Erythroblast (primary cell): ENCODE results near the gene MPZL2.
"Not testable (repeated sequence)": the region's sequence is repeated elsewhere in the genome, so short reads cannot be mapped to it uniquely, and the experiment has no call there.

Source experiments
- DNase-seq, 2 experiments: peaks; one replicate each; lab custom pipeline; 2025; lab: John Stamatoyannopoulos, UW
- GATA1 ChIP-seq: IDR thresholded peaks from 2 replicates; pipeline ENCODE4 v1.6.1; 2011; ENCODE audit warnings: low read depth, mild to moderate bottlenecking, control low read depth, low read length, moderate library complexity
- POLR2A ChIP-seq: IDR thresholded peaks from 2 replicates; pipeline ENCODE4 v1.6.1; 2011; ENCODE audit warnings: mild to moderate bottlenecking, low read length

MPZL2 gene

DNA sequence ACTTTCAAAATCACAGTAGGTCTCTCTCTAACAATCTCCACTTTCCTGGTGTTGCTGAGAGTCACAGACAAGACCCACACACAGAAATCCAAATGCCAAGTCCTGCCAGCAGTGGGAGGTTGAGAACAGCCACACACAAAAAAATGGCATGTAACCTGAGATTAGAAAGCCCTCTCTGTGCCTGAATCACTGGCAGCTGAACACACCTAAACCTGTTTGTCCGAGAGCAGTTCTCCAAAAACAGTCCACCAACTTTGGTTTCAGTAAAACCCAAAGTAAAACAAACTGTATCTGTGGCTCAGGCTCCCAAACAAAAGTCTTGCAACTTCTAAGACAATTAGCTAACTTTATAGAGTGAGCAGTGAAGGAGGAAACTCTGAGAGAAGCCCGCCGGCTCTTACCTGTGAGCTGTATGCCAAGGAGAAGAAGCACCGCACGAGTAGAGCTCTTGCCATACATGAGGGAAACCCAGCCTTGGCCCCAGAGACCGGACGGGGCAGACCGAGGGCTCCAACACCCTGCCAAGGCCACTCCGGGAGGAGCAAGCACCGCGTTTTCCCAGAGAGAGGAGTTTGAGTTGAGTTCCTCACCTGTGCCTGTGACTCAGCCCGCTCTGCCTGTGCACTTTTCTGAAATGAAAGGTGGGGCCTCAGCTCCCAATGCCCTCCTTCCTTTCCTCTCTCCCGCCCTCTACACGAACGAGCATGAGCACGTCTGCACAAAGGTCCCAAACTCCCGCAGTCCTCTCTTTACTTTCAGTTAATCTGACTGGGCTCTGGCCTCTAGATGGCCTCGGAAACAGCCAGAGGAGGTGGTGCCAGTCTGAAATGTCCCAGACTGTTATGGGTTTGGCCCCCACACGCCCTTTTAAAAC, at the start of gene MPZL2:
Gene MPZL2, minus strand, starts transcription at position 603 of the 874 bp plus-strand sequence. Its CDS starts 144 bp downstream, at position 459.
- no peak for DNase-seq
- no peak for TF ChIP-seq POLR2A
- no peak for TF ChIP-seq GATA1

DNA sequence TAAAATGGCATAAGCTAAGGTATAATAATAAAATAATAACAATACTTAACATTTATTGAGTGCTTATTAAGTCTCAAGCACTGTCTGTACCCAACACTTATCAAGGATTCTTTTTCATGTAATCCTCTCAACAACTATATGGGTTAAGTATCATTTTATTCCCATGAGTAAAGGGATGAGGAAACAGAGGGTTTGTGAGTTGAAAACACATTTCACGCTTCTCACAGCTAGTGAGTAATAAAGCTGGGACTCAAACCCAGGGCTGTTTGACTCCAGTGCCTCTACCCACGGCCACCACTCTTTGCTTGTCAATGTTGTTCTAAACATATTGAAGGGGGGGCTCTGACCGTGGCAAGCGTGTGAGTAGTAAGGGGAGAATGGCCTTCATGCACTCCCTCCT, 49.1 kb upstream of the MPZL2 start:
- no peak for DNase-seq
- no peak for TF ChIP-seq POLR2A
- no peak for TF ChIP-seq GATA1

DNA sequence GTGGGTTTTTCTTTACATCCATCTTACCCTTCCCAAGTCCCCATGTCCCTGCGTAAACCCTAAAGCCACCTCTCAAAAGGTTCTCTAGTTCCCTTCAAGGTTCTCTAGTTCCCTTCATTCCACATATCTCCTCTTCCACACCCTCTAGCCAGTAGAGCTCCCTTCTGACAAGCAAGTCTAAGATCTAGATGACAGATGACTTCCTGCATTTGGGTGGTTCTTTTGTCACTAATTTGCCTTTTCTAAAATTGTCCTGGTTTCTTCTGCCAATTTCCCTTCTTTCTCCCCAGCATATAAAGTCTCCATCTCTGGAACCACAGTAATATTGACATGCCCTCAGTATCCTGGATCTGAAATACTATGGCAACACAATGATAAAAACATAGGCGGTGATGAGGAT, 48.2 kb upstream of the MPZL2 start:
- TF ChIP-seq GATA1 (no peak), POLR2A (no peak)
- no peak for DNase-seq

DNA sequence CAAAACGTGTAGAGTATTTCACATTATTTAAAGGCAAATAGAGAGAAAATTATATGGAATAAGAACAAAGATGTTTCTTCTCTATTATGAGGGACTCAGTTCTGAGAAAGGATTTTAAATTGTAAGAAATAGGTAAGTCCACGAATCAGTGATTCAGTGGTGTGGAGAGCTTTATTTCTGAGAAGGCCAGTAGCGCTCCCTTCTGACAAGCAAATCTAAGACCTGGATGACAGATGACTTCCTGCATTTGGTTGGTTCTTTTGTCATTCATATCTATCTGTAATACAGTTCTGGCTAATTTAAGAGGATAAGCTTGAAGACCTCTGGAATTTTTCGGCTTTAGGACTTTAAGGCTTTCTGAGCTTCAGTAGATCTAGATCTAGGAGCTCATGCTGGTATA, 47.4 kb upstream of the MPZL2 start:
- no peak for DNase-seq

DNA sequence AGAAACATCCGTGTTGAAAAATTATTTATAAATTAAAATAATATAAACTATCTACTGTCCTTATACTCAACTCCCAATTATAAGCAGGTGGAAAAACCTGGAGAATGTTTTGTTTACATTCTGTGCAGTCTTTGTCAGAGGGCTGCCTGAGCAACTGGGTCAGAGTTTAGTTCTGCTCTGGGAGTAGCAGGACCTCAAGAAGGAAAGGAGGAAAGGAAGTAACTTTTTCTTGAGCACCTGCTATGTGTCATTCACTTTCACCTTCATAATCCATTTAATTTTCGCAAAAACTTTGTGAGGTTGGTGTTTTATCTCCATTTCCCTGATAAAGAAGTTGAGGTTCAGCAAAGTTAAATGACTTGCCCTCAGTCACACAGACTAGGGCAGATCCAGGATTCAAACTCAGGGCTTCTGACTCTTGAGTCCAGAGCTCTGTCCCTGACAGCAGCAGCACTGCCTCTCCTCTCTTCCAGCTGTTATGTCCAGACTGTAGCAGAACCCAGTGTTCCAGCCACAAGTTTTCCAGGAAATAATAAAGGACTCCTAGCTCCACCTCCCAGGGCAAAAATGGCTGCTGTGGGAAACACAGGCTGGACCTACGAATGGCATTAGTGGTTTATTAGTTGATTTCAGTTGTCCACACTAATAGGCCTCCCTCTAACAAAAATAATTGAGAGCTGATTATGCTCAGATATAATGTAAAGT, 46.8 kb upstream of the MPZL2 start:
- no peak for DNase-seq
- TF ChIP-seq GATA1 (no peak), POLR2A (no peak)

More for the DNA sequence above, 47.4 kb upstream of the MPZL2 start:
- no peak for TF ChIP-seq GATA1
- TF ChIP-seq POLR2A: no peak

DNA sequence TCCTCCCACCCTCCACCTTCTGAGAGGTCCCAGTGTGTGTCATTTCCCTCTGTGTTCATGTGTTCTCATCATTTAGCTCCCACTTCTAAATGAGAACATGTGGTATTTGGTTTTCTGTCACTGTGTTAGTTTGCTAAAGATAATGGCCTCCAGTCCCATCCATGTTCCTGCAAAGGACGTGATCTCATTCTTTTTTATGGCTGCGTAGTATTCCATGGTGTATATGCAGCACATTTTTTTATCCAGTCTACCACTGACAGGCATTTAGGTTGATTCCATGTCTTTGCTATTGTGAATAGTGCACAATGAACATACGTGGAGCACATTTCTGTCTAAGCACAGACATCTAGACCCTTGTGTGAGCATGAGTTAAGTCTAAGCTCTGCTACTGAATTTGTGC, 46.2 kb upstream of the MPZL2 start:
- no peak for DNase-seq
- no peak for TF ChIP-seq POLR2A
- TF ChIP-seq GATA1: no peak

DNA sequence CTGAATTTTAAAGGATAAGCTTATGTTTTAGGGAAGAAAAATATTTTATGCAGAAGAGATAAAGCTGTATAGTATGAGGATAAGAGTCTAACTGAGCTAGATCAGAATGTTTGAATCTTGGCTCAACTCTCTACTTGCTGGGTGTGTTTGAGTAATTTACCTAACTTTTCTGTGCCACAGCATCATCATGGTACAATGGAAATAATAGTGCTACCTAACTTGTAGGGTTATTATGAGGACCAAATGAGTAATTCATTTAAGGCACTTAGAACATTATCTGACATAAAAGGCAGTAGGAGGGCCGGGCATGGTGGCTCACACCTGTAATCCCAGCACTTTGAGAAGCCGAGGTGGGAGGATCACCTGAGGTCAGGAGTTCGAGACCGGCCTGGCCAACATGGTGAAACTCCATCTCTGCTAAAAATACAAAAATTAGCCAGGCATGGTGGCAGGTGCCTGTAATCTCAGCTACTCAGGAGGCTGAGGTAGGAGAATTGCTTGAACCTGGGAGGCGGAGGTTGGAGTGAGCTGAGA, 45.0 kb upstream of the MPZL2 start:
- DNase-seq: not testable (repeated sequence)

DNA sequence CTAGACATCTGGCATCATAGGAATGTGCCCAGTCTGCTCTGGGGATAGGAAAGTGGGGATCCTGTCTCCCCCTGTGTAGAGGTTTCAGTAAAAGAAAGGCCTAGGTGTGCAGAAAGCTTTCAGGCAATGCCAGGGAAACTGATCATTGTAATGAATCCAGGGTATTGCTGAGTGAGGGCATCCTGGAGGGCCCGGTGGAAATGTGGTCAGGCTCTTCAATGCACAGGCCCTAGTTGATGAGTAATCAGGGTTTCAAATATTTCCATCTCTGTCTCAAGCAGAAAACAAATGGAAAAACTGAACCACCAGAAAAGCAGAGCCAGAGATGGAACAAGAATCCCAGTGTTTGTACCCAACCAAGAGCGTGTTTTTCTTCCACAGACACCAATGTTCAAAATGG, 42.5 kb upstream of the MPZL2 start:
- no peak for DNase-seq
- TF ChIP-seq GATA1: no peak
- TF ChIP-seq POLR2A: no peak

DNA sequence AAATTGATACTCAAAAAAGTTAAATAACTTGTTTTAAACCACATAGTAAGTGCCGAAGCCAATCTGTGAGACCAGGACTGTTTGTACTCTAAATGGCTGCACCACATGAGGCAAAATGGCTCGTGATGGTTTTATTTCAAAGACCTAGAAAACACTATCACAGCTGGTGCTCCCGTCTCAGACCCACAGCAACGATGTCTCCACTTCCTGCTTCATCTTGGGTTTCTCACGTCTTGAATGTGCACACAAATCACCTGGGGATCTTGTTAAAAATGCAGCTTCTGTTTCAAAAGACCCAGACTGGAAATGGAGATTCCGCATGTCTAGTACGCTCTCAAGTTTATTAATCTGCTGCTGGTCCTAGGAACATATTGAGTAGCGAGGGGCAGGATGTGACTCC, 41.6 kb upstream of the MPZL2 start:
- TF ChIP-seq POLR2A (no peak), GATA1 (no peak)
- DNase-seq: no peak

DNA sequence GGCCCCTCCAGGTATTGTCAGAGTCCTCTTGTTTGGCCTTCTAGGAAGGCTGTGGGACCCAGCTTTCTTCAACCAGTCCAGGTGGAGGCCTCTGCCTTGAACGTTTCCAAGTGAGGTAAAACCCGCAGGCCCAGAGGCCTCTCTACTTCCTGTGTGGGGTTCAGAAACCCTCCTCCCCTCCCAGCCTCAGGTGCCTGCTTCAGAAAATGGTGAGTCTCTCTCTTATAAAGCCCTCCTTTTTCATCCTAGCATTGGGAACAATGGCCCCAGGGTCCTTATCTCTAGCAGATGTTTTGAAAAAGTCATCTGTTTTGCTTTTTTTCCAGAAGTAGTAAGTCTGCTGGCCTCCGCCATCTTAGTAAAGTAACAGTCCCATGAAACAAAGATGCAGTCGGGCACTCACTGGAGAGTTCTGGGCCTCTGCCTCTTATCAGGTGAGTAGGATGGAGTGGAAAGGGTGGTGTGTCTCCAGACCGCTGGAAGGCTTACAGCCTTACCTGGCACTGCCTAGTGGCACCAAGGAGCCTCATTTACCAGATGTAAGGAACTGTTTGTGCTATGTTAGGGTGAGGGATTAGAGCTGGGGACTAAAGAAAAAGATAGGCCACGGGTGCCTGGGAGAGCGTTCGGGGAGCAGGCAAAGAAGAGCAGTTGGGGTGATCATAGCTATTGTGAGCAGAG, 40.6 kb upstream of the MPZL2 start, which contains the start of gene CD3E:
Gene CD3E, plus strand, starts transcription at position 163 of the 681 bp plus-strand sequence. Its CDS starts 223 bp downstream, at position 386.
- no peak for DNase-seq
- TF ChIP-seq GATA1 (no peak), POLR2A (no peak)

DNA sequence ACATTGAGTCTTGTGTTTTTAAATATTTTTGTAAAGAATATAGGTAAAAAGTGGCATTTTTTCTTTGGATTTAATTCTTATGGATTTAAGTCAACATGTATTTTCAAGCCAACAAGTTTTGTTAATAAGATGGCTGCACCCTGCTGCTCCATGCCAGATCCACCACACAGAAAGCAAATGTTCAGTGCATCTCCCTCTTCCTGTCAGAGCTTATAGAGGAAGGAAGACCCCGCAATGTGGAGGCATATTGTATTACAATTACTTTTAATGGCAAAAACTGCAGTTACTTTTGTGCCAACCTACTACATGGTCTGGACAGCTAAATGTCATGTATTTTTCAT, 40.1 kb upstream of the MPZL2 start:
- TF ChIP-seq POLR2A: no peak
- no peak for TF ChIP-seq GATA1
- DNase-seq: no peak

DNA sequence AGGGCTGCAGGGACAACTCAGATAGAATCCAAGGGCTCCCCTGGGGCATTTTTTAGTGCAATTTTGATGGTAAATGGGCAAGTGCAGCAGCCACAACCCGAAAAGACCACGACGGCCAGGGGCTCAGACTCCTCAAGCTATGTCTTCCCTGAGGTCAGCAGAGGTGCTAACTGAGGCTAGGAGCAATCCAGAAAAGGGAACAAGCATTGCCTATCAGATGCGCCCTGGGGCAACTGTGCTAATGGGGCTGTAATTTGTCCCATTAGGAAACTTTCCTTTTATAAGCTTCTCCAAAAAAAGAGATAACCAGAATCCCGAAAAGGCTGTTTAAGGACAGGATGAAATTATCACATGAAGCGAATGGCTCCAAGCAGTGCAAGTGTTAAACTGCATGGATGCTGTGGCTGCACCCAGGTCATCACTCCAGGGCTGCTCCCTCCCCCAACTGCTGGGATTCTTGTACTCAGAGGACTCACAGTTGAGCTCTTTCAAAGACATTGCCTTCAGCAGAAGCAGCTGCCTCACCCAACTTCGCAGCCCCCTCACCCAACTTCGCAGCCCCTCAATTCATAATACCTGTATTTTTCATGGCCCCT, 37.6 kb upstream of the MPZL2 start:
- no peak for DNase-seq
- TF ChIP-seq POLR2A (no peak), GATA1 (no peak)

DNA sequence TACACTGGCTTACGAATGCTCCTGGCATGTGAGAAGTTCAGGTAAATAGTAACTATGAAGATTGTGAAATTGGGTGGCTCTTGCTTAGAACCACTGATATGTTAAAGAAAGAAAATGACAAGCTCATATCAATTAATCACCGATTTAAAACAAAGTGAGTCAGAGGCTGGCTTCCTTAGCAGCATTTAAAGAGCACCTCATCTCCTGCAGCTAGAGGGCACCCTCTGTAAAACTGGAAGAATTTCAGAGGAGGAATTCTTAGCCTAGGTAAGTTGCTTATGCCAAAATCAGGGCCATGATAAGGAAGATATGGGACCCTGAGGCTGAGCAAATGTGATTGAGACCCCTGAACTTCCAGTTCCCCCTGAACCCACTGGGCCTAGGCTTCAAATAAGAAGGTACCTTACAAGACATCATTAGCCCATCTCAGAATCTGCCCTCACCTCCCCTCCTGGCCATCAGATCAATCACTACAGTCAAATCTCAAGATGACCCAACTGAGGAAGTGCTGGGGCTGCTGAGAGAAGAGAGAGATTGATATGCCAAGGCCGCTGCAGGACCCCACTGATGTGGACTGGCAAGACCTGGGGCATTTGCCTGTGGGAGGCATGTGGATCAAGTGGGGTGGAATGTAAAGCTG, 31.8 kb upstream of the MPZL2 start:
- TF ChIP-seq POLR2A (no peak), GATA1 (no peak)
- peak; percentile 17 to 39 for DNase-seq
